CD4-positive, alpha-beta T cell treated with Interleukin-17A for 1 hour (primary cell): ENCODE measurements around the gene PPM1E.
"Not testable (repeated sequence)": the region's sequence is repeated elsewhere in the genome, so short reads cannot be mapped to it uniquely, and the experiment has no call there.

ENCODE experiments used
- DNase-seq: peaks from one replicate; pipeline ENCODE4 v3.0.0-alpha.2; 2020

PPM1E gene

DNA sequence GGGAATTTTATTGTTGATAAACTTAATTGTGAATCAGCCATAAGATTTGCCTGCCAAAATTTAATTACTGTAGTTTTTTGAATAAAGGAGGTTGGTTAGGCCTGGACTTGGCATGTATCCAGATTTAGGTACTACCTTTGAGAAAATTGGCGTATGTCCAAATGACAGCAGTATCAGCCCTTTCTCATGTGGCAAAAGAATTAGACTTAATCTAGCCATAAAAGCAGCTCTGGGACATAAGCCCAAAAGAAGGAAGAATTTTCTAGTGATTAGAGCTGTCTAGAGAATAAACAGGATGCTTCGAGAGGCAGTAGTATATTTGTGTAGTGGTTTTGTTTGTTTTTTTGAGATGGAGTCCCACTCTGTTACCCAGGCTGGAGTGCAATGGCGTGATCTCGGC lies 27.7 kb downstream of the PPM1E start:
- DNase-seq, result no peak

DNA sequence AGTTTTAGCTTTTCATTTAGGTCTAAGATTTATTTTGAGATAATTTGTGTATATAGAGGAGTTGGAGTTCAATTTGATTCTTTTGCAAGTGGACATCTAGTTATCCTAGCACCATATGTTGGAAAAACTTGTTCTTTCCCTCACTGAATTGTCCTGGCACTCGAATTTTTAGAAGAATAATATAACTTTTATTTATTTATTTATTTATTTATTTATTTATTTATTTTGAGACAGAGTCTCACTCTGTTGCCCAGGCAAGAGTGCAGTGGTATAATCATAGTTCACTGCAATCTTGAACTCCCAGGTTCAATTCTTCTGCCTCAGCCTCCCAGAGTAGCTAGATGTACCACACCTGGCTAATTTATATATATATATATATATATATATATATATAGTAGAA lies 29.4 kb downstream of the PPM1E start:
- DNase-seq, result no peak

DNA sequence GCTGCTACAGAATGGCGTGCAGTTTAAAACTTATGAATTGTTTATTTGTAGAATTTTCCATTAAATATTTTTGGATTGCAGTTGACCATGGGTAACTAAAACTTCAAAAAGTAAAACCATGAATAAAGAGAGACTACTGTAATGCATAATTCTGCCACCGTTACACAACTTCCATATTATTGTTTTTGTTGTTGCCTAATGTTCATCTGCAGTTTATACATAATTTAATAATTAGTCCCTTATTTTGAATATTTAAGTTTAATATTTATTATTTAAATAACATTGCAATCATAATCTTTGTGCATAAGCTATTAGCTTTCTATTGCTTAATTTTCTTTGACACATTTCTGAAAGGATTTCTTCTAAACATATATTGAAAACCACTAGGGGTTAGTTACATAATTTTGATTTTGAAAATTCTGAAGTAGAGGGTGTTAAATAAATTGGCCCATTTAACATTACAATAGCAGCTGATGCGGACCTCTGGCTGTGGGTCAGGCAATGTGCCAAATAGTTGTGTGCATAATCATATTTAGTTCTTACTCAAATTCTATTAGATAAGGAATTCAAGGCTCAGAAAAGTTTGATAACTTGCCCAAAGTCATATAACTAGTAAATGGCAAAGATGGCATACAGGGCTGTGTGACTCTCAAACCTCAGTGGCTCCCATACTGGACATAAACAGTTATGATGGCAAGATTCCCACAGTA lies 31.1 kb downstream of the PPM1E start:
- no peak for DNase-seq

DNA sequence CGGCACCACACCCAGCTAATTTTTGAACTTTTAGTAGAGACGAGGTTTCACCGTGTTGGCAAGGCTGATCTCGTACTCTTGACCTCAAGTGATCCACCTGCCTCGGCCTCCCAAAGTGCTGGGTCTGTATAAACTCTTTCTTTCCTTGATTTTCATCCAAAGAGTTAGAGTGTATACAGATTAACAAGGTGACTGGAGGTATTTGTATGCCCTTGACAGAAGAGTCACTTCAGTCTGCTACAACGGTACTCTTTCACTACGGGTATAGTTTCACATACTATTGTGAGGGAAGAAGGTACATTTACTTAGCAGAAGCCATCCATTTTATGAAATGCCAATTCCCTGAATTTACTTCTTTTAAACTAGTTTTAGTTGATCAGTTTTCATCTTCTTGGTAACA lies 32.5 kb downstream of the PPM1E start:
- no peak for DNase-seq

DNA sequence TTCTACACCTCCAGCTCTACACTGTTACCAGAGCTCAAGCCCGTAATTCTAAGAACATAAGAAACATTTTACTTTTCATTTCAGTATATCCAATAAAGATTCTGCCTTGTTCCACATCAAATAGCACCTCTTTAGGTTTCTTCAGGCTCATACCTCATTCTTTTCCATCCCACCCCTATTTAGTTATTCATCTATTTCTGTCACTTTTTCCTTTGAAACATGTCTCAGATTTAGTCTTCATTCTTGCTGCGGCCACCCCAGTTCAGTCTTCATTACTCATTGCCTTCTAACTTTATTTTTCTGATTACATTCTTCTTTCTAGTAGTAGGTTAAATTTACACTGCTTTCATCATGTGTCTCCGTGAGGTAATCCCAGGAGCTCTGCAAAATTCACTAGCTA lies 33.5 kb downstream of the PPM1E start:
- no peak for DNase-seq

DNA sequence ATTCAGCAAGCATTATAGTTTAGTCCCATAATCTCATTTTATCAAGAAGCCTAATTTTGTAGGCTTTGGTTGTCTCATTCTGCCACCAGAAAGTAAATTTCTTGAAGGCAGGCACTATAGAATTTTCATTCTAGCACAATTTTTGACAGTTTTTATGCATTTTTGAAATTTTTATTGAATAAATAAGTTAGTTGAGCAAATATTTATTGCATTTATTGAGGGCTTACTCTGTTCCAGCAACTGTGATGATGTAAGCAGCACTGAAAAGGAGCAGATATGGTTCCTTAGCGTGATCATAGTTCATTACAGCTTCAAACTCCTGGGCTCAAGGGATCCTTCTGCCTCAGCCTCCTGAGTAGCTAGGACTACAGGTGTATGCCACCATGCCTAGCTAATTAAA lies 34.2 kb downstream of the PPM1E start:
- DNase-seq, result no peak

DNA sequence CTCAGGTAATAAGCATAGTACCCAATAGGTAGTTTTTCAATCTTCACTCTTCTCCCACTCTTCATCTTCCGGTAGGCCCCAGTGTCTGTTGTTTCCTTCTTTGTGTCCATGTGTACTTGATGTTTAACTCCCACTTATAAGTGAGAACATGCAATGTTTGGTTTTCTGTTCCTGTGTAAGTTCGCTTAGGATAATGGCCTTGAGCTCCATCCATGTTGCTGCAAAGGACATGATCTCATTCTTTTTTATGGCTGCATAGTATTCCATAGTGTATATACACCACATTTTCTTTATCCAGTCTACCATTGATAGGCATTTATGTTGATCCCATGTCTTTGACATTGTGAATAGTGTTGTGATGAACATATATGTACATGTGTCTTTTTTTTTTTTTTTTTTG lies 38.9 kb downstream of the PPM1E start:
- not testable (repeated sequence) for DNase-seq

DNA sequence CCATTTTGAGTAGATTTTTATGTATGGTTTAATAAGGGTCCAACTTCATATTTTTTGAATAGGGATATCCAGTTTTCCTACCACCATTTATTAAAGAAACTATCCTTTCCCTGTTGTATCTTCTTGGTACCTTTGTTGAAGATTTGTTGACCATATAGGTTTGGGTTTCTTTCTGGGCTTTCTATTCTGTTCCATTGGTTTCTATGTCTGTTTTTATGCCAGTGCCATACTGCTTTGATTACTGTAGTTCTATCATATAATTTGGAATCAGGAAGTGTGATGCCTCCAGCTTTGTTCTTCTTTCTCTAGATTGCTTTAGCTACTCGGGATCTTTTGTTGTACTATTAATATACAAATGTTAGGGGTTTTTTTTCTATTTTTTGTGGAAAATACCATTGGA lies 46.5 kb downstream of the PPM1E start:
- no peak for DNase-seq

DNA sequence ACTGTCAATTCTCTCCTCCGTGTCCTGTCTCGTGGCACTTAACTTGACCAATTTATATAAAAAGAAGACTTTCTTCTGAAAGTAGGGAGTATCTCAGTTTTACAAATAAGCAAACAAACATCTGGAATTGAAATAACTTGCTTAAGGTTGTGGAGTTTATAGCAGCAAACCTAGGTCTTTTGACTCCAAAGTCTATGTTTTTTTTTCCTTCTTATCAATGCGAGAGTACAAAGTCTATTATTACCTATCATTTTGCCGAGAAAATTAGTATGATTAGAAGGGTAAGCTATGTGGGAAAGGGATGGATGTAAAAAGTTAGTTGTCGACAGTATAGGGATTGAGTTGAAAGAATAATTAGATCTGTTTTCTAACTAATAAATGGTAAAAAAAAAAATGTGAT lies 50.4 kb downstream of the PPM1E start:
- DNase-seq, result no peak

DNA sequence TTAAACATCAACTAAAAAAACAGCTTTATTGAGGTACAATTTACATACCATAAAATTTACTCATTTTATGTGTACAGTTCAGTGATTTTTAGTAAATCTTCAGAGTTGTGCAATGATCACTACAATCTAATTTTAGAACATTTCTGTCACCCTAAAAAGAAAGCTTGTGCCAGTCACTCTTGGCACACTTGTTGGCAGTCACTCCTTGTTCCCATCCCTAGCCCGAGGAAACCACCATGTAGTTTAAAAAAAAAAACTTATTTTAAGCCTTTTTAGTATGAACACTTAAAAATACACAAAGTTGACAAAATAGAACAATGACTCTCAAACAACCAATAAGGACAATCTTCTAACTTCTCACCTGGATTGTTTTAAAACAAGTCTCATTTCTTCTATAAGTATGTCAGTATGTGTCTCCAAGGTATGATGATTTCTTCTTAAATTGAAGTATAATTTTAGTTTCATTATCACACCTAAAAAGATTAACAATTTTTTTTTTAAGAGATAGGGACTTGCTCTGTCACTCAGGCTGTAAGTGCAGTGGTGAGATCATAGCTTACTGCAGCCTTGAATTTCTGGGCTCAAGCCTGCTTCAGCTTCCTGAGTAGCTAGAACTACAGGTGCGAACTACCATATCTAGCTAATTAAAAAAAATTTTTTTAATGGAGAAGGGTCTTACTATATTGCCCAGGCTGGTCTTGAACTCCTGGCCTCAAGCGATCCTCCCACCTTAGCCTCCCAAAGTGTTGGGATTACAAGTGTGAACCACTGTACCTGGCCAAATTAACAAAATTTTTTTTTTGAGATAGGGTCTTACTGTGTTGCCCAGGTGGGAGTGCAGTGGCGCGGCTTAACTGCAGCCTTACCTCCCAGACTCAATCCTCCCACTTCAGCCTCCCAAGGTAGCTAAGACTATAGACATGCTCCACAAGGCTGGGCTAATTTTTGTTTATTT lies 53.2 kb downstream of the PPM1E start:
- DNase-seq, result no peak

DNA sequence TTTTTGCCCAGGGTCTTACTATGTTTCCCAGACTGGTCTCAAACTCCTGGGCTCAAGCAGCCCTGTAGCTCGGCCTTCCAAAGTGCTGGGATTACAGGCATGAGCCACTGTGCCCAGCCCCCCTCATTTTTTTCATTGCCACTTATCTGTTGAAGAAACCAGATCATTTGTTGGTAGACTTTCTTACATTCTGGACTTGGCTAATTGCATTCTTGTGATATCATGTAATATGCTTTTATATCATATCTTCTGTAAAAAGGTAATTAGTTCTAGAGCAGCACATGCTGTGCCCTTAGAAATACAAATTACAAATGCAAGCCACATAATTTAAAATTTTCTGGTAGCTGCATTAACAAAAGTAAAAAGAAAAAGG lies 53.9 kb downstream of the PPM1E start:
- DNase-seq, result no peak

DNA sequence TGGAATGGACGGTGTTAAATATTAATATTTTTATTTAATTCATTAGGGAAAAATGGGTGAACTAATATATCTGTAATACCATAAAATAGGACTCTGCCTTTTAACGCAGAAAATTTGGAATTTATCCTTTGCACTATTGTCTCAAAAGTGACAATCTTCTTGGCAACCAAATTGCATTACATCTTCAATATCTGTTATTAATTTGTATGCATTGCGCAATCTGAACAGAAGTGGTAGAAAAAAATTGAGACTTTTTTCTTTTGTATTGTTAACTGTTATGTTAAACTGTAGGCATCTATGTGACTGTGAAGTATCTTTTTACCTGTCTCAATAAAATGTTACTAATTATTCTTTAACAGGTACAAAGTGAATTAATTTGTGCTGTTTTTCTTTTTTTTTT lies 55.6 kb downstream of the PPM1E start:
- DNase-seq, result no peak

DNA sequence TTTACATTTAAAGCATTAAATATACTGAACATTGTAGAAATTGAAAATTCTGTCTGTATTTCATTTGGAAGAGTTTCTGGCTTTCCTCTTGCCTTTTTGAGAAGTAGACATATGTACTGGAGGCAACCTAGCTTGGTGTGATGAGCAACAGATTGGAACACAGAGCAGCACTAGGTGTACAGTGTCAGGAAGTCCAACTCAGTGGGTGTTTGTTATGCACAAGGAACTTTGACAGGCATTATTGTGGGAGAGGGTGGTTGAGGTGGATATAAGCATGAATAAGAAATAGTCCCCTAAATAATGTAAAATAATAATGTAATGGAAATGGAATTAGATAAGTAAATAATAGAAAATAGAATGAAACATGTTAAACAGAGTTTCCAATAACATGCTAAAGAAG lies 58.1 kb downstream of the PPM1E start:
- DNase-seq, result no peak

DNA sequence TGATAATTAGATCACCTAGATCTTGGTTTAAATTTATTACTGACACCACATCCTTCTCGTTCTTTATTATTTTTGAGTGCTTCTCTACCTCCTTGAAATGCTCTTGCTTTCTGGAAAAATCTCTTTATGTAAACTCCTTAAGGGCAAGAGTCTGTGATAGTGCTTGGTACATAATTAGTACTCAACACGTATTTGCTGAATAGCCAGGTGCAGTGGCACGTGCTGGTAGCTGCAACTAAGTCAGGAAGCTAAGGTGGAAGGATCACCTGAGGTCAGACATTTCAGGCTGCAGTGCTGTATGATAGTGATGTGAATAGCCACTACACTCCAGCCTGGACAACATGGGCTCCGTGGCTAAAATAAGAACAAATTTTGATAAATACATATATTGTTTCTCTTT lies 63.0 kb downstream of the PPM1E start:
- no peak for DNase-seq

DNA sequence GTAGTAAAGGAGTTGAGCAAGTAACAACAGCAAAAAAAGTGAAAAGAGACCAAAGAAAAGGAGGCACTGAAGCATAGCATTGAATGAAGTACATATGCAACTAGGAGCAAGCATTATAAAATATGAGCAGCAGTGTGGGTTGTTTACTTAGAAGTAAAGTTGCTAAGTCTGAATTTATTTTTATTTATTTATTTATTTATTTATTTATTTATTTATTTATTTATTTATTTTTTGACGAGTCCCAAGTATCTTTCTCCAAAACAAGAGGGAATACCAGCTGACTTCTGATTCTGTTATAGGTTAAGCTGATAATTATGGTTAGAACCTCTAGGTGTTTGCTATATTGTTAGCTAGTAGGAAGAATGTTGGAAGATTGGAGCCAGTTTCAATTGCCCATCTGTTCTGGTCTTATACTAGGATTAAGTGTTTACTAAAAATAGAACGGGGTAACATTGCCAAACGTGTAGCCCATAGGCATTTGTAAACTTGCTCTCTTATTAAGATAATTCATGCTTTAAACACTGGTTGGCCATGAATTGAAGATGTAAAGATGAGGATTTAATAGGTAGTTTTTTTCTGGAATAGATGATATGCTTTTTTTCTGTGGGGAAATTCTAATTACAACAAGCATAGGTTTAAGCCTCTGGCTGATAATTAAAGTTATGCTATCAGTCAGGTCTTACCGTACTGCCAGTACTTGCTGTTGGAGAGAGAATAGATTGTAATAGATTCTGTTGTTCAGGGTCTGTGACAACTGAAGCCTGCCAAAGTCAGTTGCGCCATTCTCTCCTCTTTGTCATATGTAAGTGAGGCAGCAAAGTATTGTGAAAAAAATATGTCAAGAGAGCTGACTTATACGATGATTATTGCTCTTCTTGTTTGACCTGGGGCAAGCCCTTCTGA lies 66.7 kb downstream of the PPM1E start:
- DNase-seq, result no peak

DNA sequence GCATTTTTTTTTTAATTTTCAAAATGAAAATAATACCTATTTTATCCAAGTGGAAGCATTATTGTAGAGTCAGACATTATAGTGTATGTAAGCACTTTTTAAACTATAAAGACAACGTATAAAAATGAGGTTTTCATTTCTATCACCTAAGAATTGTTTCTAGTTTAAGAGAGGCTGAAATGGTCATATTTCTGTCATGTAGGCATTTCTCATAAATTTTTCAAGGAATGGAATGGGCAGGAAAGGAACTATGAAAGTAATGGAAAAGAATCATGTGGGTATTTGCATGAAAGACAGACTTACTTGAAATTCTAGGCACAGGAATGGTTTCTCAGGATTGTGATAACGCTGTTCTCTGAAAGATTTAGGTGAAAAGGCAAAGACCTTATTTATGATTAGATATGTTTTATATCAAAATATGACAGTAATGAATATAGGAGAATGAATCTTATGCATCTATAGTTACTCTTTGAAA lies 67.4 kb downstream of the PPM1E start:
- DNase-seq, result no peak

DNA sequence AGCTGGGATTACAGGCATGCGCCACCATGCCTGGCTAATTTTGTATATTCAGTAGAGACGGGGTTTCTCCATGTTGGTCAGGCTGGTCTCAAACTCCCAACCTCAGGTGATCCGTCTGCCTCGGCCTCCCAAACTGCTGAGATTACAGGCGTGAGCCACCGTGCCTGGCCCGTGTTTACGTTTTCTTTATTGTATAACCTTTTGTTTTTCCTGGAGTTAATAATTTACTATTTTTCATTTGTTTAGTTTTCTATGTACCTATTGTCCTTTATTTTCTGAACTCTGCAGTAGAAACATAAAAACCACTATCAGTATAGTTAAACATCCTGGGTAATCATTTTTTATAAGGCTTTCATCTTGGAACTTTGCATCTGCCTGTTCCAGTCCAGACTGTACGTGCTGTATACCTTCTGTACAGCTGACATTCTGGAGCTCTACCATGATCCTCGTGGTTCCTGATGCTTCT lies 73.6 kb downstream of the PPM1E start:
- DNase-seq, result no peak

DNA sequence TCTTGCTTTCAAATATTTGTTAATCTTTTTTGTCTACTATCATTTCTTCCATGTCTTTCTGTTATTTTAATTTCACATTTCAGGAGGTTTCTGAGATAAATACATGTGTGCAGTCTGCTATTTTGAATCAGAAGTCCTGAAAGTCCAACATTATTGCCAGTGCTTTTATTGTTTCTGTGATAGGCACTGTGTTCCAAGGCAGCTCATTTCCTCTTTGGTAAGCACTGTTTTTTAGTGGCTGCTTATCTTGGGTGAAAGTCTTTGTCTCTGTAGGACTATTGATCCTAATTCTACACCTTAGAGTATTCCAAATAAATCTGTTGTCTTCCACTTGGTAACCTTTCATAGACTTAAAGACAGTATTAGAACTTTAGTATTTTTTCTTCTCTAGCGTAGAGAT lies 76.1 kb downstream of the PPM1E start:
- DNase-seq, result no peak

DNA sequence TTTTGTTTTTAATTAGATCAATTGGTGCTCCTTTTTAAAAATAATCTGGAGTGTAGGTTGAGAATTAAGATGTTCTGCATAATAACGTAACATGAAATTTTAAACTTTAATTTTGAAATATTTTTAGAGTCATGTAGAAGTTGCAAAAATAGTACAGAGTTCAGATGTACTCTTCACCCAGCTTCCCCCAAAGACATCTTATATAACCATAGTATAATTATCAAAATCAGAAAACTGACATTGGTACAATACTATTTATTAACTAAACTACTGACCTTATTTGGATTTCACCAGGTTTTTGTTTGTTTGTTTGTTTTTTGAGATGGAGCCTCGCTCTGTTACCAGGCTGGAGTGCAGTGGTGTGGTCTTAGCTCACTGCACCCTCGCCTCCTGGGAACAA lies 76.9 kb downstream of the PPM1E start:
- DNase-seq, result no peak

DNA sequence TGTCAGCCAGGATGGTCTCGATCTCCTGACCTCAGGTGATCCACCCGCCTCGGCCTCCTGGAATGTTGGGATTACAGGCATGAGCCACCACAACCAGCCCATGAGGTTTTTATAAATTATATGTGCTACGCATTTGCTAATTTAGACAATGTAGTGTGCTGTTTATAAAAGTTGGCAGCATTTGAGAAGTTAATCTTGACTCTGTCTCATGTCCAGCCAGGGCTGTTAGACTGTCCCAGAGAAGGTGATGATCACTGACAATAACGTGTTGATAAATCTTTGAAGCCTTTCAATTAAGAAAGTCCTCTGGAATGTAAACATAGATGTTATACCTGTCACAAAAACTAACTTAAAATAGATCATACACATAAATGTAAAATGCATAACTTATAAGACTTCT lies 82.0 kb downstream of the PPM1E start:
- DNase-seq, result no peak

DNA sequence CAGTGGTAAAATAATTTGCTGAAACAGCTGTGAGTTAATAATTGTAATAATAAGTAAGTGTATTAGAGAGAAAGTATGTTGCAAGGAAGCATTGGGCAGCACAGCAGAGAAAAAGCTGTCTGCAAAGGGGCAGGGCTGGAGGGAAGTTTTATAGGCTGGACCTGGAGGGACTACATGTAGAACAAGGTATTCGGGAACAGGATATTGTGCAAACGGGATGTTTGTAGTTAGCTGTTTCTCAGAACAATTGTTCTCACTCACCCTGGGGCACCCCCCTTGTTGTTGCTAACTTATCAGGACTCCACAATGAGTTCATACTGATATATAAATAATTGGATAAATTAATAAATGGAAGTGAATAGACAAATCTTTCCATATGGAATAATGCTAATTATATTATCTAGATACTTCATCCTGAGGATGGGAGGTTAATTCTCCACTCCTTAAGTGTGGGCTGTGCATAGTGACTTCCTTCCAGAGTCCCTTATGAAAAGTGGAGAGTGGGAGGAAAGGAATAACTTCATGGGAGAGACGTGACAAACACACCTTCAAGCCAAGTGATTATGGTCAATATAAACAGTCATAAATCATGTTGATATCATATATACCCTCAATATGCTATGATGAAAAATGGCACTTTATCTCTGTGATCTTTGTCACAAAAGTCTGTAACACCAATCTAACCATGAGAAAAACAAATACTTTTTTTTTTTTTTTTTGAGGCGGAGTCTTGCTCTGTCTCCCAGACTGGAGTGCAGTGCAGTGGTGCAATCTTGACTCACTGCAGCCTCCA lies 85.4 kb downstream of the PPM1E start:
- DNase-seq, result no peak

DNA sequence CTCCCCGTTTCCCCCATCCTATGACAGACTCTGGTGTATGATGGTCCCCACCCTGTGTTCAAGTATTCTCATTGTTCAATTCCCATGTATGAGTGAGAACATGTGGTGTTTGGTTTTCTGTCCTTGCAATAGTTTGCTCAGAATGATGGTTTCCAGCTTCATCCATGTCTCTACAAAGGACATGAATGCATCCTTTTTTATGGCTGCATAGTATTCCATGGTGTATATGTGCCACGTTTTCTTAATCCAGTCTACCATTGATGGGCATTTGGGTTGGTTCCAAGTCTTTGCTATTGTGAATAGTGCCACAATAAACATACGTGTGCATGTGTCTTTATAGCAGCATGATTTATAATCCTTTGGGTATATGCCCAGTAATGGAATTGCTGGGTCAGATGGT lies 90.8 kb downstream of the PPM1E start:
- not testable (repeated sequence) for DNase-seq
